ENCODE data around the gene CCDC191.
A peak's percentile ranks its signal among the peaks of the same experiment; 100 is the strongest.

DNA sequence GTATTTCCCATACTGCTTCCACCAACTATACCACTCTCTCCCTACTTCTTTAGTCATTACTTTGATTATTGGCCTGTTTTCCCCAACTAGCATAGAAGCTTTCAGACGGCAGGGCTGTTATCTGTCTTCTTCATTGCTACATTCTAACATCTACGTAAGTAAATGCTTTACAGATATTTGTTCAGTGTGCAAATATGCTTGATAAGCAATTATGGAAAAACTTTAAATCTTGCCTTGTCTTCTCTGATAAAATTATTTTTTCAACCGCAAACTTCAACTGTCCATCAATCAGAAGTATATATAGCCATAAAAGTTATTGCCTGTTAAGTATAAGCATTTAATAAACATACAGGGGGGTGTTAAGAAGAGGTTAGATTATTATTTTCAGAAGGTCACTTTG lies 72.8 kb downstream of the CCDC191 start:
- TF ChIP-seq, protein P1, sequence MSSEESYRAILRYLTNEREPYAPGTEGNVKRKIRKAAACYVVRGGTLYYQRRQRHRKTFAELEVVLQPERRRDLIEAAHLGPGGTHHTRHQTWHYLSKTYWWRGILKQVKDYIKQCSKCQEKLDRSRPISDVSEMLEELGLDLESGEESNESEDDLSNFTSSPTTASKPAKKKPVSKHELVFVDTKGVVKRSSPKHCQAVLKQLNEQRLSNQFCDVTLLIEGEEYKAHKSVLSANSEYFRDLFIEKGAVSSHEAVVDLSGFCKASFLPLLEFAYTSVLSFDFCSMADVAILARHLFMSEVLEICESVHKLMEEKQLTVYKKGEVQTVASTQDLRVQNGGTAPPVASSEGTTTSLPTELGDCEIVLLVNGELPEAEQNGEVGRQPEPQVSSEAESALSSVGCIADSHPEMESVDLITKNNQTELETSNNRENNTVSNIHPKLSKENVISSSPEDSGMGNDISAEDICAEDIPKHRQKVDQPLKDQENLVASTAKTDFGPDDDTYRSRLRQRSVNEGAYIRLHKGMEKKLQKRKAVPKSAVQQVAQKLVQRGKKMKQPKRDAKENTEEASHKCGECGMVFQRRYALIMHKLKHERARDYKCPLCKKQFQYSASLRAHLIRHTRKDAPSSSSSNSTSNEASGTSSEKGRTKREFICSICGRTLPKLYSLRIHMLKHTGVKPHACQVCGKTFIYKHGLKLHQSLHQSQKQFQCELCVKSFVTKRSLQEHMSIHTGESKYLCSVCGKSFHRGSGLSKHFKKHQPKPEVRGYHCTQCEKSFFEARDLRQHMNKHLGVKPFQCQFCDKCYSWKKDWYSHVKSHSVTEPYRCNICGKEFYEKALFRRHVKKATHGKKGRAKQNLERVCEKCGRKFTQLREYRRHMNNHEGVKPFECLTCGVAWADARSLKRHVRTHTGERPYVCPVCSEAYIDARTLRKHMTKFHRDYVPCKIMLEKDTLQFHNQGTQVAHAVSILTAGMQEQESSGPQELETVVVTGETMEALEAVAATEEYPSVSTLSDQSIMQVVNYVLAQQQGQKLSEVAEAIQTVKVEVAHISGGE (CRISPR knock-in tag; IDR thresholded peaks at IDR 0.05), result no peak
- TF ChIP-seq EP300 (IDR thresholded peaks at IDR 0.05; ENCODE audit: low read length) (no peak), SREBF1 (IDR thresholded peaks at IDR 0.05; ENCODE audit: borderline replicate concordance, low read depth, low read length) (no peak), YY1 (IDR thresholded peaks at IDR 0.05; ENCODE audit: borderline replicate concordance in 1 of 3, control insufficient read depth in 1 of 3, extremely low read depth in 1 of 3, insufficient read depth in 3 of 3, insufficient read length in 1 of 3, insufficient replicate concordance in 2 of 3, low read depth in 1 of 3, low read length in 2 of 3) (no peak), JUNB (CRISPR knock-in tag; conservative IDR thresholded peaks at IDR 0.05) (no peak), EZH2 (IDR thresholded peaks at IDR 0.05; ENCODE audit: borderline replicate concordance, low read depth, low read length) (no peak), HDAC6 (IDR thresholded peaks at IDR 0.05; ENCODE audit: low read depth, low read length) (no peak), MAFG (tag; conservative IDR thresholded peaks at IDR 0.05) (peak; percentile 32; the same call in 1 of the 2 replicates), RAD21 (CRISPR knock-in tag; conservative IDR thresholded peaks at IDR 0.05 in 1 of 2, IDR thresholded peaks at IDR 0.05 in 1 of 2) (no peak), NR2C1 (IDR thresholded peaks at IDR 0.05) (no peak), NR2C1 (tag; IDR thresholded peaks at IDR 0.05) (no peak)
- TF ChIP-seq, protein P2, sequence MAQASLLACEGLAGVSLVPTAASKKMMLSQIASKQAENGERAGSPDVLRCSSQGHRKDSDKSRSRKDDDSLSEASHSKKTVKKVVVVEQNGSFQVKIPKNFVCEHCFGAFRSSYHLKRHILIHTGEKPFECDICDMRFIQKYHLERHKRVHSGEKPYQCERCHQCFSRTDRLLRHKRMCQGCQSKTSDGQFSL (CRISPR knock-in tag; IDR thresholded peaks at IDR 0.05), result no peak
- TF ChIP-seq, protein P2 (tag; IDR thresholded peaks at IDR 0.05), result no peak
- TF ChIP-seq, protein P3, sequence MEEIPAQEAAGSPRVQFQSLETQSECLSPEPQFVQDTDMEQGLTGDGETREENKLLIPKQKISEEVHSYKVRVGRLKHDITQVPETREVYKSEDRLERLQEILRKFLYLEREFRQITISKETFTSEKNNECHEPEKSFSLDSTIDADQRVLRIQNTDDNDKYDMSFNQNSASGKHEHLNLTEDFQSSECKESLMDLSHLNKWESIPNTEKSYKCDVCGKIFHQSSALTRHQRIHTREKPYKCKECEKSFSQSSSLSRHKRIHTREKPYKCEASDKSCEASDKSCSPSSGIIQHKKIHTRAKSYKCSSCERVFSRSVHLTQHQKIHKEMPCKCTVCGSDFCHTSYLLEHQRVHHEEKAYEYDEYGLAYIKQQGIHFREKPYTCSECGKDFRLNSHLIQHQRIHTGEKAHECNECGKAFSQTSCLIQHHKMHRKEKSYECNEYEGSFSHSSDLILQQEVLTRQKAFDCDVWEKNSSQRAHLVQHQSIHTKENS (CRISPR knock-in tag; IDR thresholded peaks at IDR 0.05), result no peak
- TF ChIP-seq, protein P4, sequence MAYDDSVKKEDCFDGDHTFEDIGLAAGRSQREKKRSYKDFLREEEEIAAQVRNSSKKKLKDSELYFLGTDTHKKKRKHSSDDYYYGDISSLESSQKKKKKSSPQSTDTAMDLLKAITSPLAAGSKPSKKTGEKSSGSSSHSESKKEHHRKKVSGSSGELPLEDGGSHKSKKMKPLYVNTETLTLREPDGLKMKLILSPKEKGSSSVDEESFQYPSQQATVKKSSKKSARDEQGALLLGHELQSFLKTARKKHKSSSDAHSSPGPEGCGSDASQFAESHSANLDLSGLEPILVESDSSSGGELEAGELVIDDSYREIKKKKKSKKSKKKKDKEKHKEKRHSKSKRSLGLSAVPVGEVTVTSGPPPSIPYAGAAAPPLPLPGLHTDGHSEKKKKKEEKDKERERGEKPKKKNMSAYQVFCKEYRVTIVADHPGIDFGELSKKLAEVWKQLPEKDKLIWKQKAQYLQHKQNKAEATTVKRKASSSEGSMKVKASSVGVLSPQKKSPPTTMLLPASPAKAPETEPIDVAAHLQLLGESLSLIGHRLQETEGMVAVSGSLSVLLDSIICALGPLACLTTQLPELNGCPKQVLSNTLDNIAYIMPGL (CRISPR knock-in tag; IDR thresholded peaks at IDR 0.05), result no peak

All from K562 (cell line).